ENCODE data around the gene ISCU. TPM values are rescaled to one million over a fixed set of nuclear protein-coding genes. Genes with fewer than 3 reads are reported as not detected.
"Not testable (repeated sequence)": the region's sequence is repeated elsewhere in the genome, so short reads cannot be mapped to it uniquely, and the experiment has no call there.

The ISCU gene
- total RNA-seq, 1 experiment from 2014 or later: 157 TPM

GRCh38 chr12:108567406-108568337 lies 5.3 kb downstream of the ISCU start:
- DNase-seq (ENCODE audit: low spot score): no peak
- in situ Hi-C loops (cut with HindIII; ENCODE audit: low sequenced_read_pairs): no loop called here

- in situ Hi-C loops (cut with HindIII; ENCODE audit: low sequenced_read_pairs): no loop called here
- DNase-seq (ENCODE audit: low spot score): no peak
These were observed 6.2 kb downstream of the ISCU start for GRCh38 chr12:108568338-108569154.

- peak; percentile 18 for DNase-seq (ENCODE audit: low spot score)
These were observed 8.6 kb downstream of the ISCU start for GRCh38 chr12:108570743-108571608.

GRCh38 chr12:108571609-108572165 lies 9.3 kb downstream of the ISCU start:
- no peak for DNase-seq (ENCODE audit: low spot score)
- in situ Hi-C loops (cut with HindIII; ENCODE audit: low sequenced_read_pairs): no loop called here

More at GRCh38 chr12:108570743-108571608, 8.6 kb downstream of the ISCU start:
- in situ Hi-C loops (cut with HindIII; ENCODE audit: low sequenced_read_pairs): no loop called here

- in situ Hi-C loops (cut with HindIII; ENCODE audit: low sequenced_read_pairs): no loop called here
- no peak for DNase-seq (ENCODE audit: low spot score)
These were observed 9.9 kb downstream of the ISCU start for GRCh38 chr12:108572166-108572790.

GRCh38 chr12:108573317-108573716 lies 10.9 kb downstream of the ISCU start:
- DNase-seq (ENCODE audit: low spot score): no peak
- in situ Hi-C loops (cut with HindIII; ENCODE audit: low sequenced_read_pairs): no loop called here

GRCh38 chr12:108574276-108574675 lies 11.9 kb downstream of the ISCU start:
- DNase-seq (ENCODE audit: low spot score); in situ Hi-C loops (cut with HindIII; ENCODE audit: low sequenced_read_pairs): not testable (repeated sequence)

- in situ Hi-C loops (cut with HindIII; ENCODE audit: low sequenced_read_pairs): no loop called here
- no peak for DNase-seq (ENCODE audit: low spot score)
These were observed 13.0 kb downstream of the ISCU start for GRCh38 chr12:108575199-108575912.

GRCh38 chr12:108576660-108577234 lies 14.4 kb downstream of the ISCU start:
- in situ Hi-C loops (cut with HindIII; ENCODE audit: low sequenced_read_pairs): no loop called here
- no peak for DNase-seq (ENCODE audit: low spot score)

- DNase-seq (ENCODE audit: low spot score): no peak
- in situ Hi-C loops (cut with HindIII; ENCODE audit: low sequenced_read_pairs): no loop called here
These were observed 15.1 kb downstream of the ISCU start for GRCh38 chr12:108577458-108577857.

GRCh38 chr12:108578264-108578663 lies 15.9 kb downstream of the ISCU start:
- no peak for DNase-seq (ENCODE audit: low spot score)
- in situ Hi-C loops (cut with HindIII; ENCODE audit: low sequenced_read_pairs): no loop called here

GRCh38 chr12:108578813-108579212 lies 16.4 kb downstream of the ISCU start:
- DNase-seq (ENCODE audit: low spot score): no peak
- in situ Hi-C loops (cut with HindIII; ENCODE audit: low sequenced_read_pairs): no loop called here

- no peak for DNase-seq (ENCODE audit: low spot score)
These were observed 18.1 kb downstream of the ISCU start for GRCh38 chr12:108580531-108580930.

GRCh38 chr12:108581311-108582227 lies 19.2 kb downstream of the ISCU start:
- in situ Hi-C loops (cut with HindIII; ENCODE audit: low sequenced_read_pairs): no loop called here
- DNase-seq (ENCODE audit: low spot score): no peak

More at GRCh38 chr12:108580531-108580930, 18.1 kb downstream of the ISCU start:
- in situ Hi-C loops (cut with HindIII; ENCODE audit: low sequenced_read_pairs): no loop called here

GRCh38 chr12:108582509-108582908 lies 20.1 kb downstream of the ISCU start:
- DNase-seq (ENCODE audit: low spot score): no peak
- in situ Hi-C loops (cut with HindIII; ENCODE audit: low sequenced_read_pairs): no loop called here

- no peak for DNase-seq (ENCODE audit: low spot score)
- in situ Hi-C loops (cut with HindIII; ENCODE audit: low sequenced_read_pairs): no loop called here
These were observed 20.8 kb downstream of the ISCU start for GRCh38 chr12:108582978-108583770.
